Fibroblast of lung (primary cell): ENCODE measurements around the gene ZFHX2.

ENCODE experiments used
- CTCF ChIP-seq, 2 donors: IDR thresholded peaks in 1 of 2; conservative IDR thresholded peaks in 1 of 2; 1 replicate in 1 of 2; 2 replicates in 1 of 2; pipeline ENCODE4 v1.5.1; 2011 to 2012; ENCODE audit warnings: low read length in 2 of 2, control low read depth in 1 of 2, inconsistent platforms in 1 of 2, low read depth in 1 of 2, mild to moderate bottlenecking in 1 of 2
- EZH2 ChIP-seq: IDR thresholded peaks from 2 replicates; pipeline ENCODE4 v1.5.1; 2012; ENCODE audit warnings: low read length, control low read depth, mild to moderate bottlenecking; ENCODE audit errors: missing control alignments

- TF ChIP-seq CTCF (conservative IDR thresholded peaks at IDR 0.05 in 1 of 2, IDR thresholded peaks at IDR 0.05 in 1 of 2; ENCODE audit: low read depth in 1 of 2, low read length in 2 of 2) (no peak), EZH2 (no peak)
Observed at GRCh38 chr14:23521785-23522640, 29.6 kb downstream of the ZFHX2 start.
